GM12892 (cell line): Measurements from ENCODE around the gene CCSER2.

Experiments
- DNase-seq: peaks from one replicate; pipeline ENCODE4 v3.0.0; 2011; ENCODE audit not compliant: insufficient read length
- FAIRE-seq: peaks from 2 replicates; lab custom pipeline; 2011; peaks lifted over from hg19 to GRCh38; lab: Jason Lieb, UNC
- POLR2A ChIP-seq: IDR thresholded peaks from 2 replicates; pipeline ENCODE4 v1.6.1; 2011; ENCODE audit warnings: low read depth, low read length, control low read depth
- POLR2AphosphoS5 ChIP-seq: IDR thresholded peaks from 2 replicates; pipeline ENCODE4 v1.6.1; 2011; ENCODE audit warnings: low read depth, low read length, control low read depth
- TAF1 ChIP-seq: IDR thresholded peaks from 2 replicates; pipeline ENCODE4 v1.6.1; 2011; ENCODE audit warnings: low read depth, mild to moderate bottlenecking, control low read depth, low read length, borderline replicate concordance

The CCSER2 gene

GRCh38 chr10:84539216-84539615 is 210.8 kb downstream of the CCSER2 start:
- FAIRE-seq (no peak), DNase-seq (no peak)
- no peak for TF ChIP-seq POLR2AphosphoS5
- TF ChIP-seq TAF1 = no peak
- no peak for TF ChIP-seq POLR2A

DNA sequence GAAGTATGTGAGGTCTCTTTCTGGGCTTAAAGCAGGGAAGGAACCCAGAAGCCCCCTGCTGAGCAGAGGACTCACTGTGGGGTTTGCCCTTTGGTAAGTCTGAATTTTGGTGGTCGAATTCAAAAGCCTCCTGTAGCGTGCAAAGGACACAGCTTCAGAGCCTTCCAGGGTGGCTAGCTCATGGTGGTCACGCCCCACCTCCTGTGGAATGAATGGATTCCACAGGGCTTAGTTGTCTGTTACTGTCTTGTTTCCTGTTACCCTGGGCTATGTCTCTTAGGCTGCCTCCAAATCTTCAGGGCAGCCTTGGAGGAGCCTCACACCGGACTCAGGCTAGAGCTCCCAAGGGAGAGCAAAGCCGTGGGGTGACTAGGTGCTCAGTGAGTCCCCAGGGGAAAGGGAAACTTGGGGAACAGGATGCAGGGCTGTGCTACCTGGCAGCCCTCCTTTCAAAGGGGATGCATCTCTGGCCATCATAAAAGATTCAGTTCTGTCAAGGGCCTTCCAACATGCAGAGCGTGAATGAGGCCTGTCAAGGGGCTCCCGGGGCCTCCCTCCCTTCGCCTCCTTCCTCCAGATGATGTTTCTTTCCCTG is 211.7 kb downstream of the CCSER2 start:
- TF ChIP-seq TAF1 (no peak), POLR2A (no peak), POLR2AphosphoS5 (no peak)
- DNase-seq (no peak), FAIRE-seq (no peak)

GRCh38 chr10:84540617-84541288 is 212.4 kb downstream of the CCSER2 start:
- no peak for FAIRE-seq
- no peak for TF ChIP-seq POLR2A
- no peak for TF ChIP-seq POLR2AphosphoS5
- no peak for TF ChIP-seq TAF1

GRCh38 chr10:84541289-84541637 is 212.9 kb downstream of the CCSER2 start:
- TF ChIP-seq POLR2AphosphoS5 (no peak), TAF1 (no peak), POLR2A (no peak)
- FAIRE-seq = no peak
- no peak for DNase-seq

More at GRCh38 chr10:84540617-84541288, 212.4 kb downstream of the CCSER2 start:
- peak; percentile 64 for DNase-seq

- TF ChIP-seq TAF1 (no peak), POLR2A (no peak), POLR2AphosphoS5 (no peak)
- FAIRE-seq (no peak), DNase-seq (no peak)
Observed at GRCh38 chr10:84542522-84543490, 214.4 kb downstream of the CCSER2 start.

DNA sequence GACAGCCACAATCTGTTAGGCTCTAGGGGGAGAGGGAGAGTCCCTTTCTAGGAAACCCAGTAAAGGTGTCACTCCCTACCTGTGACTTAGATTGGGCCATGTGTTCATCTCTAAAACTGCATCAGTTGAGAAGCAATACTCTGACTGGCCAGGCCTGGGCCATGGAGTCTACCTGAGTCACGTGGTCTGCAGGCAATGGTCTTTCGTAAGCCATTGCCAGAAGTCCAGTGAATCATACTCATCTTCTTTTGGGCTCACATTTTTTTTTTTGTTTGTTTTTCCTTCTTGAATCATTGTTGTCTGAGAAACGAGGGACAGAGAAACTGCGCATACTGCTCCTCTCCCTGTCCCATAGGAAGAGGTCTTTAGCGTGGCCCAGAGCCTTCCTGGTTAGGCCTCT is 215.6 kb downstream of the CCSER2 start:
- DNase-seq (no peak), FAIRE-seq (no peak)
- TF ChIP-seq POLR2A (no peak), TAF1 (no peak)

DNA sequence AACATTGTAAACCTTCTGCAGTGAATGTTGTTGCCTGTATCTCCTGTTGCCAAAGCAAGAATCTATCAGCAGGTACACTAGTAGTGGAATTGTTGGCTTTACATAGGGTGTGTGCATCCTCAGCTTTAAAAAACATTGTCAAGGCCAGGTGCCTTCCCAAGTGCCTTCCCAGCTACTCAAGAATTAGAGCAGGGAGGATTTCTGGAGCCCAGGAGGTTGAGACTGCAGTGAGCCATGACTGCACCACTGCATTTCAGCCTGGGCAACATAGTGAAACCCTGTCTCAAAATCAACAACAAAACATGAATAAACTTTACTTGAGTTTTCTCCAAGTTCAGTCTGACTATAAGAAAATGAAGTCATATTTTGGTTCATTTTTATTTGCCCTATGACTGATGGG is 217.3 kb downstream of the CCSER2 start:
- TF ChIP-seq TAF1 (no peak), POLR2A (no peak), POLR2AphosphoS5 (no peak)
- DNase-seq (no peak), FAIRE-seq (no peak)

GRCh38 chr10:84546609-84547008 is 218.2 kb downstream of the CCSER2 start:
- TF ChIP-seq TAF1 = no peak
- TF ChIP-seq POLR2A = no peak
- DNase-seq (no peak), FAIRE-seq (no peak)

DNA sequence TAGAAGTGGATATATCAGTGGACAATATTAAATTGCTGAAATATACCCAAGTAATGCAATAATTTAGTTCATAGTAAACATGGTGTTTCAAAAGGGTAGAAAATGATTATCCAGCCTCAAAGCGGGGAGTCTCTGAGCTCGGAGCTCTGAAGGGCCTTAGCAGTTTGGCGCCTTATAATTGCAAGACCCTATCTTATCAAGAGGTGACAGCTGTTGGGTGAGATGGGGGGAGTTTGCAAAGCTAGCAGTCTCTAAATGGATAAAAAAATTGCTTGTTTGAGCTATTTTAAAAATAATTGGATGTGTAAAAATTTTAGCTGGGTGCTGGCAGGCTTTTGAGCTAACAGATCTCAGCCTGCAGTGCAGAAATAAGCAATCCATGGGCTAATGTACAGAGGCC is 219.2 kb downstream of the CCSER2 start:
- no peak for TF ChIP-seq POLR2AphosphoS5
- no peak for TF ChIP-seq TAF1
- TF ChIP-seq POLR2A = no peak
- FAIRE-seq (no peak), DNase-seq (no peak)

DNA sequence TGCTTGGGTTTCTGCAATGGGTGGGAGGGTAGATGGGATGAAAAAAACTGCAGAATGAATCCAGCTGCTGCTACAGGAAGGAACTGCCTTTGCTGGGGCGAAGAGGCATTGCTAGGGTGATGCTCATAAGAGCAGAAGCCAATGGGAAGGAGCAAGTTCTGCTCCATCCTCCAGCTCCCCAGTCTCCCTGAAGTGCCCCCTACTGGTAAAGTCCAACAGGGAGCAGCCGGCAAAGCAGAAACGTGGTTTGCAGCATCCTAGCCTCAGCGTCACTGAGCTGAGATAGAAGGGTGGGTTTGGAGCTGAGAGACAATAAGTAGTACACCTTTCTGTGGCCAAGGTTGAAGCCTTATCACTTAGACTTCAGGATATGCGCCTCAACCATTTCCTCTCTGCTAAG is 220.5 kb downstream of the CCSER2 start:
- TF ChIP-seq POLR2AphosphoS5 (no peak), POLR2A (no peak), TAF1 (no peak)
- DNase-seq (no peak), FAIRE-seq (no peak)

DNA sequence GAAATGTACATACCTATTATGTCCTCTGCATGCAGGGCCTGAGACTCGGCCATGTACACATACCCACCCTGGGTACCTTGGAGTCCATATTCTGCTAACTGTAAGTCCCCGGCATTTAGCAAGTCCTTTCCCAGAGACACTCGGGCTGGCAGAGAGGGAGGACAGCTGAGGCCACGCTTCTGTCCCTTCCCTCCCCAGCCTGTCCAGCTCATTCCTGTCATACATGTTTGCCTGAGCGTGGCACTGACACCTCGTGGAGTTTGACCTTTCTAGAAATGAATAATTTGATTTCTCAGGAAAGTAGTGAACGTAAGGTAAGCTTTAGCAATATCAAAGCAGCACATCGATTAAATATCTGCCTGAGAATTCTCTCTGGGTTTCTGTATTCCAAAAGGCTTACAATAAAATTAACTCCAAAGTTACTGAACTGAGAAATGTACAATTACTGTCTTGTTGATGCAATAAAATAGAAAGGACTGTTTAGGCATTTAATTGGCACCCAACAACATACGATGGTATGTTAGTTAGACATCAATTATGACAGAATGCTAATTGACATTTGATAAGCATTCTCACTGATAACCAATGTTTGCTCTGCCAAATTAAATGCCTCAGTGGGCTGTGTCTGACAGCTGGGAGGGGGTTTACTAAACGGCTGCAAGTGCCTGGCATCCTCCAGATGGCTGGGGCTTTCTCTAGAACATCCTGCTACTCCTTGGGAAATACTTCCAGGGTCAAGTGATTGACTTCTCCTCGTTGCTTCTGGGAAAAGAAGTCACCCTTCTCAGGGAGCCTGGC is 221.2 kb downstream of the CCSER2 start:
- DNase-seq (no peak), FAIRE-seq (no peak)
- no peak for TF ChIP-seq POLR2A
- TF ChIP-seq POLR2AphosphoS5 = no peak
- no peak for TF ChIP-seq TAF1
